Measurements from ENCODE around the gene TMEM69.
A peak's percentile ranks its signal among the peaks of the same experiment; 100 is the strongest.
"Not testable (repeated sequence)": the region's sequence is repeated elsewhere in the genome, so short reads cannot be mapped to it uniquely, and the experiment has no call there.

TMEM69 gene

GRCh38 chr1:45687754-45688740 is at the start of gene TMEM69:
Gene TMEM69, plus strand, starts transcription at chr1:45688181. Its CDS starts 2,888 bp downstream, at chr1:45691069.
- DNase-seq, result peak; percentile 86

- DNase-seq, result no peak
These were observed 47.7 kb upstream of the TMEM69 start for GRCh38 chr1:45640293-45640692.

- DNase-seq, result no peak
These were observed 44.7 kb upstream of the TMEM69 start for GRCh38 chr1:45643321-45643720.

GRCh38 chr1:45643978-45644377 is 44.0 kb upstream of the TMEM69 start:
- DNase-seq, result no peak

GRCh38 chr1:45644661-45645060 is 43.3 kb upstream of the TMEM69 start:
- no peak for DNase-seq

- DNase-seq, result peak; percentile 79
These were observed 40.5 kb upstream of the TMEM69 start for GRCh38 chr1:45647248-45648021.

GRCh38 chr1:45654540-45655280 is 33.3 kb upstream of the TMEM69 start:
- DNase-seq, result peak; percentile 47

- DNase-seq, result no peak
These were observed 31.3 kb upstream of the TMEM69 start for GRCh38 chr1:45656573-45657226.

GRCh38 chr1:45658171-45658570 is 29.8 kb upstream of the TMEM69 start:
- no peak for DNase-seq

- DNase-seq, result no peak
These were observed 28.8 kb upstream of the TMEM69 start for GRCh38 chr1:45659222-45659621.

- DNase-seq, result no peak
These were observed 27.6 kb upstream of the TMEM69 start for GRCh38 chr1:45660336-45660735.

- DNase-seq, result no peak
These were observed 21.1 kb upstream of the TMEM69 start for GRCh38 chr1:45666836-45667235.

- no peak for DNase-seq
These were observed 20.5 kb upstream of the TMEM69 start for GRCh38 chr1:45667321-45668111.

GRCh38 chr1:45668526-45668925 is 19.5 kb upstream of the TMEM69 start:
- no peak for DNase-seq

- DNase-seq, result no peak
These were observed 18.6 kb upstream of the TMEM69 start for GRCh38 chr1:45669379-45669778.

GRCh38 chr1:45669859-45670655 is 17.9 kb upstream of the TMEM69 start:
- no peak for DNase-seq

GRCh38 chr1:45673956-45674355 is 14.0 kb upstream of the TMEM69 start:
- no peak for DNase-seq

- no peak for DNase-seq
These were observed 13.5 kb upstream of the TMEM69 start for GRCh38 chr1:45674478-45674877.

- DNase-seq, result not testable (repeated sequence)
These were observed 11.4 kb upstream of the TMEM69 start for GRCh38 chr1:45676553-45676952.

GRCh38 chr1:45677751-45678245 is 10.2 kb upstream of the TMEM69 start:
- no peak for DNase-seq

GRCh38 chr1:45678489-45678888 is 9.5 kb upstream of the TMEM69 start:
- DNase-seq, result no peak
